Tibial nerve (tissue), 4 donors: Measurements from ENCODE around the gene NUP133. TPM values are rescaled to one million over a fixed set of nuclear protein-coding genes. Genes with fewer than 3 reads are reported as not detected.
A peak's percentile ranks its signal among the peaks of the same experiment; 100 is the strongest.

Source experiments
- DNase-seq, 2 donors: peaks; one replicate each; pipeline ENCODE4 v3.0.0-alpha.2; 2019; ENCODE audit warnings: low spot score in 2 of 2
- H3K27ac ChIP-seq, 4 donors: fragments of 200-600 bp; sonication (generic) in 3 of 4; one replicate each; pipeline ENCODE4 v1.5.1; 2017 to 2019; ENCODE audit warnings: mild to moderate bottlenecking in 1 of 4
- H3K27me3 ChIP-seq, 2 donors: fragments of 200-600 bp; sonication (generic) in 1 of 2; one replicate each; pipeline versions ENCODE4 v1.5.1 to v1.6.0; 2017 to 2019
- H3K36me3 ChIP-seq, 3 donors: fragments of 200-600 bp; sonication (generic); one replicate each; pipeline ENCODE4 v1.5.1; 2018 to 2019
- H3K4me1 ChIP-seq, 4 donors: fragments of 200-600 bp; sonication (generic) in 3 of 4; one replicate each; pipeline ENCODE4 v1.5.1; 2017 to 2019
- H3K4me3 ChIP-seq, 4 donors: fragments of 200-600 bp; sonication (generic) in 3 of 4; one replicate each; pipeline ENCODE4 v1.5.1; 2017 to 2019; ENCODE audit warnings: mild to moderate bottlenecking in 1 of 4, moderate library complexity in 1 of 4
- H3K9me3 ChIP-seq, 4 donors: fragments of 200-600 bp; sonication (generic) in 3 of 4; one replicate each; pipeline ENCODE4 v1.5.1; 2017 to 2019
- EP300 ChIP-seq, 2 donors: sonication (generic); formaldehyde crosslinking; IDR thresholded peaks; one replicate each; pipeline ENCODE4 v1.6.1; 2017; ENCODE audit warnings: antibody characterized with exemption in 2 of 2, mild to moderate bottlenecking in 1 of 2
- POLR2A ChIP-seq, 2 donors: fragments of 450-650 bp; IDR thresholded peaks; one replicate each; pipeline ENCODE4 v1.6.1; 2017; ENCODE audit warnings: antibody characterized with exemption in 2 of 2, mild to moderate bottlenecking in 2 of 2, moderate library complexity in 2 of 2
- WGBS, 2 donors: methylation state at CpG; one replicate each; pipeline ENCODE4 v1.1.5; 2018; 5-methylcytosine and 5-hydroxymethylcytosine counted together
- total RNA-seq, 4 donors: library from RNA; depleted of rRNA; stranded (reverse); fragments of >200 nt; gene quantifications; one replicate each; pipeline ENCODE4 v1.1.0, GENCODE V29; 2016
- TF ChIP-seq, protein P1 (sequence below), 5 experiments: fragments of 200-600 bp in 3 of 5; fragments of 450-650 bp in 2 of 5; sonication (generic) in 3 of 5; IDR thresholded peaks; one replicate each; pipeline ENCODE4 v1.5.1; 2016 to 2019; ENCODE audit warnings: antibody characterized with exemption in 5 of 5, mild to moderate bottlenecking in 3 of 5, moderate library complexity in 2 of 5

The NUP133 gene
- total RNA-seq, 4 donors from 2014 or later = 24.9 to 56.1 (median 43.2) TPM

DNA sequence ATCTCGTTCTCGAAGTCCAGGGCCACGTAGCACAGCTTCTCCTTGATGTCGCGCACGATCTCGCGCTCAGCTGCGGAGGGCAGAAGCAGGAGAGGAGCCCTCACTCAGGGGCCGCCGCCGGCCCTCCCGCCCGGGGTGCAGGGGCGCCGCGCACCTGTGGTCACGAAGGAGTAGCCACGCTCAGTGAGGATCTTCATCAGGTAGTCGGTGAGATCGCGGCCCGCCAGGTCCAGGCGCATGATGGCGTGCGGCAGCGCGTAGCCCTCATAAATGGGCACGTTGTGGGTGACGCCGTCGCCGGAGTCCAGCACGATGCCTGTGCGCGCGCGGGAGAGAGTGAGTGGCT is 76.1 kb downstream of the NUP133 start:
- WGBS, 2 donors = 0 to 2% methylated on average over 9 to 36 of the region's 38 CpGs
- TF ChIP-seq POLR2A (IDR thresholded peaks at IDR 0.05) (no peak), EP300 (IDR thresholded peaks at IDR 0.05) (no peak)
- TF ChIP-seq, protein P1, sequence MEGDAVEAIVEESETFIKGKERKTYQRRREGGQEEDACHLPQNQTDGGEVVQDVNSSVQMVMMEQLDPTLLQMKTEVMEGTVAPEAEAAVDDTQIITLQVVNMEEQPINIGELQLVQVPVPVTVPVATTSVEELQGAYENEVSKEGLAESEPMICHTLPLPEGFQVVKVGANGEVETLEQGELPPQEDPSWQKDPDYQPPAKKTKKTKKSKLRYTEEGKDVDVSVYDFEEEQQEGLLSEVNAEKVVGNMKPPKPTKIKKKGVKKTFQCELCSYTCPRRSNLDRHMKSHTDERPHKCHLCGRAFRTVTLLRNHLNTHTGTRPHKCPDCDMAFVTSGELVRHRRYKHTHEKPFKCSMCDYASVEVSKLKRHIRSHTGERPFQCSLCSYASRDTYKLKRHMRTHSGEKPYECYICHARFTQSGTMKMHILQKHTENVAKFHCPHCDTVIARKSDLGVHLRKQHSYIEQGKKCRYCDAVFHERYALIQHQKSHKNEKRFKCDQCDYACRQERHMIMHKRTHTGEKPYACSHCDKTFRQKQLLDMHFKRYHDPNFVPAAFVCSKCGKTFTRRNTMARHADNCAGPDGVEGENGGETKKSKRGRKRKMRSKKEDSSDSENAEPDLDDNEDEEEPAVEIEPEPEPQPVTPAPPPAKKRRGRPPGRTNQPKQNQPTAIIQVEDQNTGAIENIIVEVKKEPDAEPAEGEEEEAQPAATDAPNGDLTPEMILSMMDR (IDR thresholded peaks at IDR 0.05) = no peak
- DNase-seq = no peak
- H3K9me3 ChIP-seq = no peaks in the 10 kb centered on the region
- H3K27me3 ChIP-seq = peaks cover 5 to 77% of the 10 kb centered on the region in 2 donors
- peak overlapping the region in 1 of 4 donors; percentile 13 for H3K4me3 ChIP-seq
- no peak overlapping the region for H3K27ac ChIP-seq
- H3K36me3 ChIP-seq = no peaks in the 10 kb centered on the region
- H3K4me1 ChIP-seq = peaks cover 0 to 44% (median 19%) of the 10 kb centered on the region in 4 donors

GRCh38 chr1:229431284-229432115 is 76.6 kb downstream of the NUP133 start:
- Histone ChIP-seq H3K4me1 (peaks cover 0 to 44% (median 19%) of the 10 kb centered on the region in 4 donors), H3K27me3 (peaks cover 5 to 77% of the 10 kb centered on the region in 2 donors), H3K4me3 (peak overlapping the region in 2 of 4 donors; percentile 13 to 22), H3K27ac (no peak overlapping the region), H3K36me3 (no peaks in the 10 kb centered on the region), H3K9me3 (no peaks in the 10 kb centered on the region)
- no peak for DNase-seq
- TF ChIP-seq, protein P1 (IDR thresholded peaks at IDR 0.05) = no peak
- TF ChIP-seq POLR2A (IDR thresholded peaks at IDR 0.05) = no peak
- TF ChIP-seq EP300 (IDR thresholded peaks at IDR 0.05) = no peak
- 6 to 8% methylated on average over 27 to 54 of the region's 65 CpGs for WGBS, 2 donors

DNA sequence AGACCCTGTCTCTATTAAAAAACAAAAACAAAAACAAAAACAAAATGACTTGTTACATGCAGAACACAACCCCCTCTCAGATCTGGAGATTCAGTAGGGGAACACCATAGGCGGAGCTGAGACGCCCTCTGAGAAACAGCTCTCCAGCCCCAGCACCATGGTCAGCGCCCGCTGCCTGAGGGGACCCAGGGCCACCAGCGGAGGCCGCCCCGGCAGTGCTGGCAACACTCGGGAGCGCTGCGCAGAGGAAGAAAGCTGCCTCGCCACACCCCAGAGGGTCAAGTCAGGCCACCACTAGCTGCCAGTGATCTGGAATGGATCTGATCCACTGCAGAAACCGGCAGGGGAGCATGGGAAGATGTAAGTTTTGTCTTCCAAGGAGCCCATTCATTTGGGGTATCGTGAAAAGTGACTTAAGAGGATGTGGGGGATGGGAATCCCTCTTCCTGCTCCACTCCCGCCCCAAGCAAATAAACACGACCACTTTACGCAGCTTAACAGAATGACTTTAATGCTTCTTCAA is 77.3 kb downstream of the NUP133 start:
- WGBS, 2 donors = 4 to 5% methylated on average over 15 to 16 of the region's 16 CpGs
- DNase-seq = peak; percentile 25 to 29
- Histone ChIP-seq H3K27ac (no peak overlapping the region), H3K9me3 (no peaks in the 10 kb centered on the region), H3K36me3 (no peaks in the 10 kb centered on the region), H3K4me3 (peak overlapping the region in 1 of 4 donors; percentile 22), H3K27me3 (peaks cover 5 to 79% of the 10 kb centered on the region in 2 donors), H3K4me1 (peaks cover 0 to 44% (median 19%) of the 10 kb centered on the region in 4 donors)
- TF ChIP-seq POLR2A (IDR thresholded peaks at IDR 0.05) (no peak), EP300 (IDR thresholded peaks at IDR 0.05) (no peak)
- TF ChIP-seq, protein P1 (IDR thresholded peaks at IDR 0.05) = no peak

- Histone ChIP-seq H3K4me1 (peaks cover 0 to 28% (median 19%) of the 10 kb centered on the region in 4 donors), H3K36me3 (no peaks in the 10 kb centered on the region), H3K9me3 (peaks cover 0 to 15% (median 0%) of the 10 kb centered on the region in 4 donors), H3K27ac (no peak overlapping the region), H3K27me3 (peaks cover 5 to 57% of the 10 kb centered on the region in 2 donors), H3K4me3 (no peak overlapping the region)
- WGBS, 2 donors = 70 to 77% methylated on average over 3 of the region's 3 CpGs
- TF ChIP-seq, protein P1 (IDR thresholded peaks at IDR 0.05) = no peak
- no peak for TF ChIP-seq POLR2A (IDR thresholded peaks at IDR 0.05)
- TF ChIP-seq EP300 (IDR thresholded peaks at IDR 0.05) = no peak
- no peak for DNase-seq
Measured at GRCh38 chr1:229428256-229428655, 79.9 kb downstream of the NUP133 start.

DNA sequence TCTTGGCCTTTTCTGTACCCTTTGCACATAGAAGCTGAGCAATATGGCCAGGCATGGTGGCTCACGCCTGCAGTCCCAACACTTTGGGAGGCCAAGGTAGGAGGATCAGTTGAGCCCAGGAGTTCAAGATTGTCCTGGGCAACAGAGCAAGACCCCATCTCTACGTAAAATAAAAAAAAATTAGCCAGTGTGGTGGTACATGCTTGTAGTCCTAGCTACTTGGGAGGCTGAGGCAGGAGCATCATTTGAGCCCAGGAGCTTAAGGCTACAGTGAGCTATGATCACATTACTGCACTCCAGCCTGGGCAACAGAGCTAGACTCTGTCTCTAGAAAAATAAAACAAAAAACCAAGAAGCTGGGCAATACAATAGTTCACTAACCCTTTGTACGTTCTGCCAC is 80.6 kb downstream of the NUP133 start:
- no peaks in the 10 kb centered on the region for H3K36me3 ChIP-seq
- no peak overlapping the region for H3K27ac ChIP-seq
- H3K27me3 ChIP-seq = peaks cover 5 to 50% of the 10 kb centered on the region in 2 donors
- 85% methylated on average over 3 of the region's 3 CpGs for WGBS, 2 donors
- TF ChIP-seq, protein P1 (IDR thresholded peaks at IDR 0.05) = no peak
- TF ChIP-seq EP300 (IDR thresholded peaks at IDR 0.05) (no peak), POLR2A (IDR thresholded peaks at IDR 0.05) (no peak)
- no peak for DNase-seq
- H3K4me1 ChIP-seq = peaks cover 0 to 22% (median 16%) of the 10 kb centered on the region in 4 donors
- no peak overlapping the region for H3K4me3 ChIP-seq
- H3K9me3 ChIP-seq = peaks cover 0 to 17% (median 0%) of the 10 kb centered on the region in 4 donors
